NCI-H1105 (cell line): ENCODE results near the gene ENTHD1.
"Not testable (repeated sequence)": the region's sequence is repeated elsewhere in the genome, so short reads cannot be mapped to it uniquely, and the experiment has no call there.

Experiments used
- DNase-seq: peaks from one replicate; lab custom pipeline; 2025; lab: John Stamatoyannopoulos, UW

The ENTHD1 gene

GRCh38 chr22:39847477-39847876 is 46.1 kb downstream of the ENTHD1 start:
- no peak for DNase-seq

DNA sequence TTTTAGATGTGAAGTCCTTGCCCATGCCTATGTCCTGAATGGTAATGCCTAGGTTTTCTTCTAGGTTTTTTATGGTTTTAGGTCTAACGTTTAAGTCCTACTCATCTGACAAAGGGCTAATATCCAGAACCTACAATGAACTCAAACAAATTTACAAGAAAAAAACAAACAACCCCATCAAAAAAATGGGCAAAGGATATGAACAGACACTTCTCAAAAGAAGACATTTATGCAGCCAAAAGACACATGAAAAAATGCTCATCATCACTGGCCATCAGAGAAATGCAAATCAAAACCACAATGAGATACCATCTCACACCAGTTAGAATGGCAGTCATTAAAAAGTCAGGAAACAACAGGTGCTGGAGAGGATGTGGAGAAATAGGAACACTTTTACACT is 47.0 kb downstream of the ENTHD1 start:
- DNase-seq: not testable (repeated sequence)

GRCh38 chr22:39845529-39845928 is 48.0 kb downstream of the ENTHD1 start:
- DNase-seq: no peak

GRCh38 chr22:39839917-39840510 is 53.5 kb downstream of the ENTHD1 start:
- DNase-seq: no peak

DNA sequence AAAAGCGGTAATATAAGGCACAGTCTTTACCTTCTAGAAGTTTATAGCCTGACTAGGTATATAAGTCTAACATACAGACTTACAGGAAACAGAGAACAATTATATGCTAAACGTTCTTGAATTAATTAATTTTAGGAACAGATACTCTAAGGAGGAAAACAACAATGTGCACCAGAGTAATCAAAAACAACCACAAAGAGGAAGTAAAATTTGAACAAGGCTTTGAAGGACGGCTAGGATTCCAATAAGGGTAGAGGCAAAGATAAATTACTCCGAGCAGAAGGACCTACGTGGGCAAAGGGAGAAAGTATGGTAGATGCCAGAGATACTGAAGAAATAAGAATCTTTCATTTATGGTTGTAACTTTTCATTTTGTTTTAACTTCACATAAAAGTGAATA is 54.4 kb downstream of the ENTHD1 start:
- no peak for DNase-seq

GRCh38 chr22:39833610-39834009 is 60.0 kb downstream of the ENTHD1 start:
- no peak for DNase-seq

DNA sequence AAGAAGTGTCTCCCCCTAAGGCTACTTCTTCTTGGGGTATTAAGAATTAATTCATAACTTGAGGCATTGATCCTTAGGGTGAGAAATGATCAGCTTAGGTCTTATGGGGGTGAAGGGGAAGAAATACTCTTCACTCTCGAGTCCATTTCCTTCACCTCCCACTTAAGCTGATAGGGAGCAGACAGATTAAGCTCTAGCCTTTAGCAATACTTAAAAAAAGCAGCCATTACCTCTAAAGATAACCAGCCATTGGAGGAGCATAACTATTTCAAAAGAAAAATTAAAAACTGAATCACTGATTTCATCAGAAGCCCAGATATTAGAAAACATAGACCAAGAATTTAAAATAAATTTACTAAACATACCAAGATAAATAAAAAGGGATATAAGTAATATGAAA is 60.5 kb downstream of the ENTHD1 start:
- DNase-seq: no peak

DNA sequence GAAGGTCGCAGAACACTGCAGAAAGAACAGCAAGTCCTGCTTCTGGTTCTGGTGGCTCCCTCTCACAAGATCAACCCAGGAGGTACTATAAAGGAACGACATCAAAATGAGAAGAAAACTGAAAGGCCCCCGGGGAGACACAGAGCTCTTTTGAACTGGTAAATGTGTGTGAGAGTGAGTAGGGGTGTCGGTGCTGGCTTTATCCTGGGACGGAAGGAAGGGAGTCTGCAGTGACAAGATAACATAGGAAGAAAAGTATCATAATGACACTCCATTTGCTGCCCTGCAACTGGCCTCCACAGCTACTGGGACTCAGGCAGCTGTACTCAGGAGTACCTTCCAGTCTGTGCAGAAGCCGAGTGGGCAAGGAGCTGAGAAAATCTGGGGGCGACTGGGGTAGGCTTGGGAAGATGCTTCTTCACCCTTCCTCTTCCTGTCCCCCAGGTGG is 60.9 kb downstream of the ENTHD1 start:
- no peak for DNase-seq

GRCh38 chr22:39825661-39826102 is 67.9 kb downstream of the ENTHD1 start:
- no peak for DNase-seq

DNA sequence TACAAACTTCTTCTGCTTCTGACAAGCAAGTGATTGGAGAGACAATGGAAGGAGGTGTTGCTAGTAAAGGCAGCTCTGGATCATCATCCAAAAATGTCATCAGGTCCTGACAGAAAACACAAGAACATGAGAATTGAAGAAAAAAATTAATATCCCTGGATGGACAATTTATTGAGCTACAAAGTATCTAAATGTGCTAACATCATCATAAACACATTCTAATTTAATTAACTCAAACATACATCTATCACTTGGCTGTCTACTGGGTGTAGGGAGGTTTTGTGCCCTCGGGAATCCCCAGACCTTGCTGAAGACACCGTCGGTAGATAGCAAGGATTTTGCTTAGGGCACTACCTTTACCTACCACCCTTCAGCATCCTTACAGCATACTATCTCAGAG is 72.6 kb downstream of the ENTHD1 start:
- DNase-seq: no peak

GRCh38 chr22:39820256-39820655 is 73.3 kb downstream of the ENTHD1 start:
- no peak for DNase-seq

GRCh38 chr22:39819429-39819828 is 74.1 kb downstream of the ENTHD1 start:
- DNase-seq: no peak

DNA sequence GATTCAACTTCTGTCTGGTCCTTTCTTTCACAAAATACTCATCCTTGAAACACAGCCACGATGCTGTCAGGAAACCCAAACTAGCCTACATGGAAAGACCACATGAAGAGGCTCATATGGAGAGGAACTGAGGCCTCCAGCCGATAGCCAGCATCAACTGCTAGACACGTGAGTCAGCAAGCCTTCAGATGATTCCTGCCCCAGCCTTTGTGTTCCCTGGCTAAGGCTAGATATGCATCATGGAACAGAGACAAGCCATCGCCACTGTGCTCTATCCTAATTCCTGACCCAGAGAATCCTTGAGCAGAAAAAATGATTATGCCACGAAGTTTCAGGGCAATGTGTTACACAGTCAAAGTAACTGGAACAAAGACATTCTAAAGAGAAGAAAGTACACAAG is 75.5 kb downstream of the ENTHD1 start:
- no peak for DNase-seq

GRCh38 chr22:39815932-39816331 is 77.6 kb downstream of the ENTHD1 start:
- DNase-seq: no peak

- no peak for DNase-seq
These were observed 78.7 kb downstream of the ENTHD1 start for GRCh38 chr22:39814899-39815298.

GRCh38 chr22:39809772-39810557 is 83.6 kb downstream of the ENTHD1 start:
- no peak for DNase-seq

GRCh38 chr22:39808081-39808480 is 85.5 kb downstream of the ENTHD1 start:
- no peak for DNase-seq

DNA sequence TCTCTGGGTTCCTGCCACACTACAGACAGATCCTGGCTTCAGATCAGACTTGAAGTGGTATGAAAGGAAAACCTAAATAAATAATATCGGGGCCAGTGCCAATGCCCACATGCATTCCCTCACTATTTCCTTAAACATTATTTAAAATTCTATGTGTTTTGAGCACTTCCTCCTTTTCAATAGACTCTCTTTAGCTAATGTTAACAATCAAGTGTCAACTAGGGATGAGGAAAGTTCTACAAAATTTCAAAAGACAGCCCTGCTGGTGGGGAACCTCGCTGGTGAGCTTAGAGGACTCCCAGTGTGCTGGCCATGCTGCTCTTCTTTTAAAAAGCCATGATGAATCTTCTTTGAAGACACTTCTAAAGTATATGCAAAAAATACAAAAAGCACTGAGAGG is 87.5 kb downstream of the ENTHD1 start:
- no peak for DNase-seq

DNA sequence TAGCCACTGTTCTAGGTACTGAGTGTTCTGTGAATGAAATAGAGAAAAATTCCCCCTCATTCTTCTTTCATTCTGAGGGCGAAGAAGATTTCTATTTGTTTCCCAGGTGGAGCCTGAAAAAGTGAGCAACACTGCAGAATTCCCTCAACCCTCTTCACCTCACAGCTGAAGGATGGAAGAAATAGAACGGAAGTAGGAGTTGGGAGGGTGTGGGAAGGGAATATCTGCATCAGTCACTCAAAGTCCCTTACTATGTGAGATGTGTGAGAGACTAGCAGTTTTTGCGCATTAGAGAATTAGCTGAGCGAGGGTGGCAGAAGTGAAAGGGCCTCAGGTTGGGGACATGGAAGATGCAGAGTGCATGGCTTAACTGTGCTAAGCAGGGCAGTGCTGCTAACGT is 88.4 kb downstream of the ENTHD1 start:
- DNase-seq: no peak

GRCh38 chr22:39802682-39803081 is 90.9 kb downstream of the ENTHD1 start:
- no peak for DNase-seq

DNA sequence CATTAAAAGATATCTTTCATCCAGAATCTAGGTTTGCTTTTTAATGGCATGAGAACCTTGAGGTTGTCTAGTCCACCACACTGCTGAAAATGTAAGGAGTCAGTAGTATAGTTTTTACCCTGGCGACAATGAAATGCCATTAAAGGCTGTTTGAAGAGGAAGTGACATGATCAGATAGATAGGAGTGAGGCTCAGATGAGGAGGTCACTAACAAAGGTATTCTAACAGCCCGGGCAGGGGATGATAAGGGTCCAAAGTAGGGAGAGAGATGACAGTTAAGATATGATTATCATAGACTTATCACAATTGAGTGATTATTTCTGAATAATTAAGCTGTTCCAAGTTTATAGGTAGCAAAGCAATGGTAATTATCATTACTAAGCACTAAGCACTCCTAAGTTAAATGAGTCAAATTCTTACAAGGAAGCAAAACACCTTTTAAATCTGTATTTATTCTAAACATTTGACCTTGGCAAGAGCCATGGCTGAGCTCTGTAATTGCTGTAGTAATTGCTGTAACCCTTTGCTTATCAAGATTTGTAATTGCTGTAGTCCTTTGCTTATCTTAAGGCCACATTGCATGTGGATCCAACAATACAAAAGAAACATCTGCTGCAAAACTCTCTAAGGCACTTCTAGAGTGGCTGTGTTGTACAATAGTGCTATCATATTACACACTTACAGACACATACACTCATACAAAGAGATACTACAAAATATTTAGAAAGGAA is 92.6 kb downstream of the ENTHD1 start:
- peak; percentile 84 for DNase-seq

DNA sequence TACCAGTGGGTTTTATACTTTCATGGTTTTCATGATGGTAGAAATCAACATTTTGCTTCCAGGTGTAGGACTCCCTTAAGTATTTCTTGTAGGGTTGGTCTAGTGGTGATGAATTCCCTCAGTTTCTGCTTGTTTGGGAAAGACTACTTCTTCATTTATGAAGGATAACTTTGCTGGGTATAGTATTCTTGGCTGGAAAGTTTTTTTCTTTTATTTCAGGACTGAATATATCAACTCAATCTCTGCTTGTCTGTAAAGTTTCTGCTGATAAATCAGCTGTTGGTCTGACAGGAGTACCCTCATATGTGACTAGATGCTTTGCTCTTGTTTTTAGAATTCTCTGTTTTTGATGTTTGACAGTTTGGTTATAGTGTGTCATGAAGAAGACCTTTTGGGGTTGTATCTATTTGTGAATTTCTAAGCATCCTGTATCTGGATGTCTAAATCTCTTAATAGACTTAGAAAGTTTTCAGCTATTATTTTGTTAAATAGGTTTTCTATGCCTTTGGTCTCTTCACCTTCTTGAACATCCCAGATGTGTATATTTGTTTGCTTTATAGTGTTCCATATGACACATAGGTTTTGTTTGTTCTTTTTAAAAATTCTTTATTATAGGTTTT is 95.9 kb downstream of the ENTHD1 start:
- no peak for DNase-seq

DNA sequence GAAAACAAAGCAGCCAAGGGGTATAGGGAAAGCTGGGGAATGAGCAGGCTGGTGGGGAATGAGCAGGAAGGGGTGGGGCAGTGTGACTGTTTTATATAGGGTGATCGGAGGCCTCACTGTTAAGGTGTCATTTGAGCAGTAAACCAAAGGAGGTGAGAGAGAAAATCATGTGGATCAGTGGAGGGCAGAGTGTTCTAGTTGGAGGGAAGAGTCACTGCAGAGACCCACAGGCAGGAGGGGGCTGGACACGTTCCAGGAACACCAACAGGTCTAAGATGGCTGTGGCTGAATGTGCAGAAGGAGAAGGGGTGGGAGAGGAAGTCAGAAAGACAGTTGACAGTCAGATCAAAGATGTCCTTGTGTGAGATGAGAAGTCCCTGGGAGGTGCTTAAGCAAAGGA is 103.8 kb downstream of the ENTHD1 start:
- DNase-seq: no peak
